Keratinocyte (primary cell): ENCODE results near the gene EFNB2. TPM values are rescaled to one million over a fixed set of nuclear protein-coding genes. Genes with fewer than 3 reads are reported as not detected.

Source experiments
- DNase-seq: peaks from one replicate; pipeline ENCODE4 v3.0.0-alpha.2; 2011; ENCODE audit warnings: low read depth, missing footprints, low spot score
- FAIRE-seq: peaks from 2 replicates; lab custom pipeline; 2011; peaks lifted over from hg19 to GRCh38; lab: Jason Lieb, UNC
- H2AFZ ChIP-seq: 2 replicates; pipeline ENCODE4 v1.6.0; 2012; ENCODE audit warnings: low read length, control low read depth, inconsistent platforms; ENCODE audit not compliant: control insufficient read depth
- H3K27ac ChIP-seq: 2 replicates; pipeline ENCODE4 v1.5.1; 2011; ENCODE audit warnings: low read length; ENCODE audit not compliant: control insufficient read depth, insufficient read depth
- H3K27me3 ChIP-seq: 3 replicates; pipeline ENCODE4 v1.6.0; 2011; ENCODE audit warnings: low read length; ENCODE audit not compliant: control insufficient read depth, insufficient read depth; ENCODE audit errors: extremely low read depth
- H3K36me3 ChIP-seq, 2 experiments: 2 replicates in 1 of 2; 3 replicates in 1 of 2; pipeline ENCODE4 v1.5.1; 2011; ENCODE audit warnings: low read length in 2 of 2, mild to moderate bottlenecking in 1 of 2; ENCODE audit not compliant: control insufficient read depth in 2 of 2, insufficient read depth in 2 of 2; ENCODE audit errors: extremely low read depth in 1 of 2
- H3K4me1 ChIP-seq: 3 replicates; pipeline ENCODE4 v1.5.1; 2011; ENCODE audit warnings: low read length; ENCODE audit not compliant: control insufficient read depth, insufficient read depth; ENCODE audit errors: extremely low read depth
- H3K4me2 ChIP-seq: 3 replicates; pipeline ENCODE4 v1.6.0; 2011; ENCODE audit warnings: low read depth, low read length; ENCODE audit not compliant: control insufficient read depth, insufficient read depth; ENCODE audit errors: extremely low read depth
- H3K4me3 ChIP-seq, 3 experiments: fragments of 200-600 bp in 1 of 3; sonication (generic) in 1 of 3; 2 replicates in 2 of 3; 3 replicates in 1 of 3; pipeline ENCODE4 v1.5.1; 2011 to 2016; ENCODE audit warnings: low read length in 3 of 3, mild to moderate bottlenecking in 3 of 3, control low read depth in 2 of 3, inconsistent platforms in 1 of 3, low read depth in 1 of 3, mixed read lengths in 1 of 3, mixed run types in 1 of 3, moderate library complexity in 1 of 3; ENCODE audit not compliant: control insufficient read depth in 2 of 3, insufficient read depth in 2 of 3; ENCODE audit errors: extremely low read depth in 1 of 3
- H3K79me2 ChIP-seq: 2 replicates; pipeline ENCODE4 v1.6.0; 2012; ENCODE audit warnings: low read length; ENCODE audit not compliant: control insufficient read depth, insufficient read depth
- H3K9ac ChIP-seq: 3 replicates; pipeline ENCODE4 v1.6.0; 2011; ENCODE audit warnings: low read length; ENCODE audit not compliant: control insufficient read depth, insufficient read depth; ENCODE audit errors: extremely low read depth
- H3K9me1 ChIP-seq: 3 replicates; pipeline ENCODE4 v1.6.0; 2011; ENCODE audit warnings: low read length; ENCODE audit not compliant: control insufficient read depth, insufficient read depth; ENCODE audit errors: extremely low read depth
- H3K9me3 ChIP-seq: 2 replicates; pipeline ENCODE4 v1.5.1; 2012; ENCODE audit warnings: low read depth, low read length; ENCODE audit not compliant: control insufficient read depth
- H4K20me1 ChIP-seq: 3 replicates; pipeline ENCODE4 v1.6.0; 2011; ENCODE audit warnings: low read length; ENCODE audit not compliant: control insufficient read depth, insufficient read depth; ENCODE audit errors: extremely low read depth
- EZH2 ChIP-seq: IDR thresholded peaks from one replicate; pipeline ENCODE4 v1.6.1; 2012; ENCODE audit warnings: inconsistent platforms, mild to moderate bottlenecking, low read length, moderate library complexity
- dilution Hi-C: fragments of 300-500 bp; cut with MboI; formaldehyde crosslinking; loops from one replicate; pipeline ENCODE4 v1.7.0; 2020; ENCODE audit warnings: low sequenced_read_pairs; ENCODE audit not compliant: extremely low pct_ligation_motif_present
- polyA plus RNA-seq, 5 experiments: library from polyadenylated mRNA; depleted of rRNA in 3 of 5; stranded (reverse) in 3 of 5; stranded (forward) in 1 of 5; unstranded in 1 of 5; fragments of >200 nt; gene quantifications; 1 replicate in 1 of 5; 2 replicates in 3 of 5; 3 replicates in 1 of 5; pipeline versions ENCODE4 v1.2.1 to v1.2.3, GENCODE V29; 2011 to 2012; ENCODE audit warnings: missing spikeins in 2 of 5, low read depth in 1 of 5, low replicate concordance in 1 of 5
- TF ChIP-seq, protein P1 (sequence below), 3 experiments: IDR thresholded peaks in 1 of 3; conservative IDR thresholded peaks in 1 of 3; optimal IDR thresholded peaks in 1 of 3; 2 replicates in 2 of 3; 3 replicates in 1 of 3; pipeline versions ENCODE3 to v1.5.1; 2011; ENCODE audit warnings: low read length in 3 of 3, mild to moderate bottlenecking in 3 of 3, moderate library complexity in 2 of 3, control low read depth in 1 of 3, inconsistent platforms in 1 of 3; ENCODE audit not compliant: insufficient read depth in 2 of 3; ENCODE audit errors: extremely low read depth in 1 of 3

The EFNB2 gene
- polyA plus RNA-seq, 1 donor (not counting 4 experiments of a cell fraction or from before 2014, with no cell fraction given): 38.9 TPM

DNA sequence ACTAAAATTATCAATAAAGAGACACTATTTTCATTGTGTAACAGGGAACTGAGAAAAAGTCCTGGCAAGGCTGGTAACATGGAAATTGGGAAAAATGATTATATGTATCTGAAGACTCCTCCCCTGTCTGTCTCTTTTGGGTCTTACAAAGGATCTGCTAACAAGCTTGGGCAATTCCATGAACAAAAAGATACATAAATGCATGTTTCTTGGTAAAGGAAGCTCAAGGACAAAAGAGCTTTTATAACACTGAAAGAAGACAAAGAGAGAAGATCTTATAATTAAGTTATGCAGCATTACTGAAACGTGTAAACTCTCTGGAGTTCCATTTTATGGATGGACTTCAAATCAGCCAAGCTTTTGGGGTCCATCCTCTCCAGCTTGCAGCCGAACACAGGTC is 29.2 kb downstream of the EFNB2 start:
- Histone ChIP-seq H3K36me3 (peaks cover 19 to 30% of the 10 kb centered on the region in 2 experiments), H3K4me1 (peaks cover 26% of the 10 kb centered on the region), H3K27me3 (no peaks in the 10 kb centered on the region), H3K9me3 (no peaks in the 10 kb centered on the region), H3K4me3 (no peak overlapping the region), H3K4me2 (no peak overlapping the region), H2AFZ (no peak overlapping the region), H3K27ac (peak overlapping the region; percentile 1), H3K9me1 (peaks cover 3% of the 10 kb centered on the region), H4K20me1 (no peaks in the 10 kb centered on the region), H3K79me2 (peaks cover 97% of the 10 kb centered on the region), H3K9ac (no peak overlapping the region)
- dilution Hi-C loops: no loop called here
- no peak for FAIRE-seq
- no peak for TF ChIP-seq EZH2
- DNase-seq: no peak

DNA sequence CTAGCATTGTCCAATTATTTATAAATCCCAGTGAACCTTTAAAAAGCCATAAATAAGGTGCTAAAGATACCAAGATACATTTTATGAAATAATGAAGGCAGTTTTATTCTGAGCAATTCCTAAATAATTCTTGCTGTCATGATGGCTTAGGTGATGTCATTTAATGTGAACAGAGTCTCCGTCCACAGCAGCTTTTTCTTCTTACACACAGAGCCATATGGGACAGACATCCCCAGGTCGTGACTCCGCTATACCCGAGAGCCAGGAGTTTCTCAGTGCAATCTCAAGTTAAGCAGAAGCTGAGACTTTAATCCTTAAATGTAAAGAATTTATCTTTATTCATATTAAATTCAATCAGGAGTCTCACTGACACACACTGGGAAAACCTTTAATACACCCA is 29.7 kb downstream of the EFNB2 start:
- Histone ChIP-seq H3K79me2 (peaks cover 96% of the 10 kb centered on the region), H3K36me3 (peaks cover 17 to 31% of the 10 kb centered on the region in 2 experiments), H3K4me1 (peaks cover 27% of the 10 kb centered on the region), H3K9me3 (no peaks in the 10 kb centered on the region), H3K4me3 (no peak overlapping the region), H3K9me1 (peaks cover 3% of the 10 kb centered on the region), H3K27me3 (no peaks in the 10 kb centered on the region), H2AFZ (no peak overlapping the region), H3K9ac (no peak overlapping the region), H3K4me2 (no peak overlapping the region), H3K27ac (no peak overlapping the region), H4K20me1 (no peaks in the 10 kb centered on the region)
- dilution Hi-C loops: no loop called here
- no peak for FAIRE-seq
- TF ChIP-seq EZH2: no peak
- TF ChIP-seq, protein P1, sequence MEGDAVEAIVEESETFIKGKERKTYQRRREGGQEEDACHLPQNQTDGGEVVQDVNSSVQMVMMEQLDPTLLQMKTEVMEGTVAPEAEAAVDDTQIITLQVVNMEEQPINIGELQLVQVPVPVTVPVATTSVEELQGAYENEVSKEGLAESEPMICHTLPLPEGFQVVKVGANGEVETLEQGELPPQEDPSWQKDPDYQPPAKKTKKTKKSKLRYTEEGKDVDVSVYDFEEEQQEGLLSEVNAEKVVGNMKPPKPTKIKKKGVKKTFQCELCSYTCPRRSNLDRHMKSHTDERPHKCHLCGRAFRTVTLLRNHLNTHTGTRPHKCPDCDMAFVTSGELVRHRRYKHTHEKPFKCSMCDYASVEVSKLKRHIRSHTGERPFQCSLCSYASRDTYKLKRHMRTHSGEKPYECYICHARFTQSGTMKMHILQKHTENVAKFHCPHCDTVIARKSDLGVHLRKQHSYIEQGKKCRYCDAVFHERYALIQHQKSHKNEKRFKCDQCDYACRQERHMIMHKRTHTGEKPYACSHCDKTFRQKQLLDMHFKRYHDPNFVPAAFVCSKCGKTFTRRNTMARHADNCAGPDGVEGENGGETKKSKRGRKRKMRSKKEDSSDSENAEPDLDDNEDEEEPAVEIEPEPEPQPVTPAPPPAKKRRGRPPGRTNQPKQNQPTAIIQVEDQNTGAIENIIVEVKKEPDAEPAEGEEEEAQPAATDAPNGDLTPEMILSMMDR (optimal IDR thresholded peaks at IDR 0.05 in 1 of 3, IDR thresholded peaks at IDR 0.05 in 1 of 3, conservative IDR thresholded peaks at IDR 0.05 in 1 of 3; ENCODE audit: extremely low read depth in 1 of 3, insufficient read depth in 2 of 3, low read length in 3 of 3): no peak
- DNase-seq: no peak

DNA sequence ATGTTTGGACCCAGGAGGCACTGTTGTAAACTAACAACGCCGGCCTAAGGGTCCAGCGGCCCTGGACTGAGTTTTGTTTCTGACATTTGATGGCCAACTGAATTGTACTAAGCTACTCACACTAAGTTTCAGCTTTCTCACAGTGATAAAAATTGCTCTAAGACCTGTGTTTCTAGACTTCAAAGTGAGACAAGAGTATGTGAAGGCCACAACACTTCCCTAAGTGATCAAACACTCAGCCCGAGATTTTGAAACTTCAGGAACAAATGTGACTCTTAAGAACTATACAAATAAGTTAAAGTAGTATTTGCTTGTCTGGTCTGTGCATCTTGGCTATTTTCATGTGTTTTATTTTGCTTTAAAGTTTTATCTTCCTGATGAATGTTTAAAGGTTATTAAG is 30.2 kb downstream of the EFNB2 start:
- peaks cover 96% of the 10 kb centered on the region for H3K79me2 ChIP-seq
- dilution Hi-C loops: no loop called here
- DNase-seq: no peak
- no peak for TF ChIP-seq EZH2
- TF ChIP-seq, protein P1 (optimal IDR thresholded peaks at IDR 0.05 in 1 of 3, IDR thresholded peaks at IDR 0.05 in 1 of 3, conservative IDR thresholded peaks at IDR 0.05 in 1 of 3; ENCODE audit: extremely low read depth in 1 of 3, insufficient read depth in 2 of 3, low read length in 3 of 3): no peak
- H3K4me3 ChIP-seq: no peak overlapping the region
- no peak overlapping the region for H3K27ac ChIP-seq
- no peaks in the 10 kb centered on the region for H3K9me3 ChIP-seq
- no peak overlapping the region for H3K4me2 ChIP-seq
- peaks cover 31% of the 10 kb centered on the region for H3K4me1 ChIP-seq
- H4K20me1 ChIP-seq: no peaks in the 10 kb centered on the region
- no peak overlapping the region for H3K9ac ChIP-seq
- peak; percentile 41 for FAIRE-seq
- peaks cover 17 to 32% of the 10 kb centered on the region in 2 experiments for H3K36me3 ChIP-seq
- H2AFZ ChIP-seq: no peak overlapping the region
- H3K27me3 ChIP-seq: no peaks in the 10 kb centered on the region
- H3K9me1 ChIP-seq: peaks cover 7% of the 10 kb centered on the region
